GM19397 (cell line): ENCODE results near the gene TUBA3D.
"Not testable (repeated sequence)": the region's sequence is repeated elsewhere in the genome, so short reads cannot be mapped to it uniquely, and the experiment has no call there.

Experiments used
- ATAC-seq: cut with Tn5 transposase; IDR thresholded peaks from one replicate; pipeline ENCODE4 v1.9.1; 2021; ENCODE audit warnings: mild to moderate bottlenecking, moderate library complexity; ENCODE audit not compliant: unreplicated experiment

Gene TUBA3D

GRCh38 chr2:131531547-131532185 is 55.7 kb downstream of the TUBA3D start:
- not testable (repeated sequence) for ATAC-seq
